ENCODE measurements around the gene CSNK2A2.
A peak's percentile ranks its signal among the peaks of the same experiment; 100 is the strongest.

The CSNK2A2 gene

DNA sequence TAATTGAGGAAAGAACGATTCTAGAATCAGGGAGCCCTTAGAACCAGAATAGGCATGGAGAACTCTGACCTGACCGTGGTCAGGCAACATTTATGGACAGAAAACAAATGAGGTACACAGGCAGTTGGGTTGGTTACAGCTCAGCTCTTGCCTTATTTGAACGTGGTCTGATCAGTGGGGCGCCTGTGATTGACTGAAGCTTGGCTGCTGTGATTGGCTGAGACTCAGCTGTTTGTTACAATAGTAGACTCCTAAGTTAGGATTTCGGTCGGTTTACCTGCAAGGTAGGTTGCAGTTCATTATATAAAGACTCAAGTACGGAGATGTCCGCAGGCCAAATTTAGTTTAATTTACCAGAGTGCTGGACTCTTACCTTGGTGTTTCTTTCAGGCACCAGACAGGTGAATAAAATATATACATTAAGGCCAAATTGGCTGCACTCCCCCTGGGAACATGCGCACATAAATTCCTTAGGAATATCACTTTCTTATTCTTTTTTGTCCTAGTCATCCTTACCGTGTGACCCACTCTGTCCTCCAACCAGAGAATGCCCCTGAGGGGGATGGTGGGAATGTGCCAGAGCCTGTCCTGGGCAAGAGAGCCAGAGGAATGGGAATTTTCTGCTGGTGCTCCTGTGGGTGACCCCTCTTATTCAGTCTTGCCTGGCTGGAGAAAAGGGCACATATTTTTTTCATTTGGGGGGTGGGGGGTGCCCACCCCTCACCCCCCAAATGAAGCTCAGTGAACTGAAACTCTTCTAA lies 7.5 kb upstream of the CSNK2A2 start:
- H3K9me3 ChIP-seq (ENCODE audit: low read depth, low read length), result no peaks in the 10 kb centered on the region
- no peaks in the 10 kb centered on the region for H3K36me3 ChIP-seq (ENCODE audit: insufficient read depth, low read length)
- no peak for TF ChIP-seq EZH2 (IDR thresholded peaks at IDR 0.05)
- no peak for TF ChIP-seq FOXP2 (optimal IDR thresholded peaks at IDR 0.05; ENCODE audit: control extremely low read depth, extremely low read length, insufficient read depth)
- no peak for TF ChIP-seq POLR2AphosphoS5 (IDR thresholded peaks at IDR 0.05; ENCODE audit: borderline replicate concordance, low read depth, low read length)
- H3K4me3 ChIP-seq, result no peak overlapping the region
- DNase-seq (ENCODE audit: low read depth, low spot score), result no peak
- no peak overlapping the region for H3K27ac ChIP-seq
- no peak overlapping the region for H3K9ac ChIP-seq (ENCODE audit: insufficient read length)

DNA sequence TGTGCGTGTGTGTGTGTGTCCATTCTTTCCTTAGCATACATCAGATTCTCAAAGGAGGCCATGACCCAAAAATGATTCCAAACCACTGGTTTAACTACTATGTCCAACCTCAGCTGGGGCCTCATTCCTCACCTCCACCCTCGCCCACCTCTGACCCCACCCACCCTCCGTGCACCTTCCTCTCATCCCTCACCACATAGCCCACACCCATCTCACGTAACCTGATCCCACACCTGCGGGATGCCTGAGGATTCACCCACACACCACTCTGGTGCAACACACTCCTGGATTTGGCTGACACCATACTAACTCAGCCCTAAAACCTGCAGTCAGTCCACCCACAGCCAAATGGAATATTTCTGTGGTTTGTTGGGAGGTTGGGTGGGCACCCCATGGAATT lies 3.3 kb upstream of the CSNK2A2 start:
- H3K36me3 ChIP-seq (ENCODE audit: insufficient read depth, low read length), result 0 out of 2 replicates have a peak, but pooled peaks cover 1% of the 10 kb centered on the region
- TF ChIP-seq FOXP2 (optimal IDR thresholded peaks at IDR 0.05; ENCODE audit: control extremely low read depth, extremely low read length, insufficient read depth), result no peak
- TF ChIP-seq POLR2AphosphoS5 (IDR thresholded peaks at IDR 0.05; ENCODE audit: borderline replicate concordance, low read depth, low read length), result no peak
- no peak for TF ChIP-seq EZH2 (IDR thresholded peaks at IDR 0.05)
- H3K27ac ChIP-seq, result no peak overlapping the region

DNA sequence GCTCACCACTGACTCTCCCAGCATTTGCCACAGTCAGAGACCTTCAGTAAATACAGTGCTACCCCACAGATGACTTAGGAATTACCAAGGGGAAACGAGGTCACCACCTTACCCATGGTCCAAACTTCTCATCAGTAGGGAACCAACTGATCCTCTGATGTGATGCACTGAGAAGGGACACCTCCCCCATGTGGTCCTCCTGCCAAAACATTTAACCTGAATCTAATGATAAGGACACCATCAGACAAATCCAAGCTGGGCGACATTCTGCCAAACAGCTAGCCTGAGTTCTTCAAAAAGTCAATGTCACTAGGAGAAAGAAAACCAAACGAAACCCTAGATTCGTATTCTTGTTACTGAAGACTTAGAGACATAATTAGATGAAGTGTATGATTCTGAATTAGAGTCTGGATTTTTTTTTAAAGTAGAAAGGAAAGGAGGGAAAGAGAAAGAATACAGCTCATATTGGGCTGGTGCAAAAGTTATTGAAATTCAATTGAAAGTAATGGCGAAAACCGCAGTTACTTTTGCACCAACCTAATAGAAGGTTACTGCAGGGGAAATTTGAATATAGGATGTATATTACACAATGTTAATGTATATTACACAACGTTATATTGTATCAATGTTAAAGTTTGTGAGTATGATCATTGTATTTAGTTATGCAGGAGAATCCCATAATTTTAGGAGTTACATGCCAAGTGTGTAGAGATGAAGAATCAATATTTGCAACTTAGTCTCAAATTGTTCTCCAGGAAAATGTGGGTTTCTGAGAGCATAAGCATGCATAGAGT lies 2.3 kb upstream of the CSNK2A2 start:
- peaks cover 11% of the 10 kb centered on the region for H3K36me3 ChIP-seq (ENCODE audit: insufficient read depth, low read length)
- H3K9me3 ChIP-seq (ENCODE audit: low read depth, low read length), result no peaks in the 10 kb centered on the region
- no peak overlapping the region for H3K27ac ChIP-seq
- no peak overlapping the region for H3K9ac ChIP-seq (ENCODE audit: insufficient read length)
- TF ChIP-seq FOXP2 (optimal IDR thresholded peaks at IDR 0.05; ENCODE audit: control extremely low read depth, extremely low read length, insufficient read depth) (no peak), EZH2 (IDR thresholded peaks at IDR 0.05) (no peak), POLR2AphosphoS5 (IDR thresholded peaks at IDR 0.05; ENCODE audit: borderline replicate concordance, low read depth, low read length) (no peak)
- no peak overlapping the region for H3K4me3 ChIP-seq
- DNase-seq (ENCODE audit: low read depth, low spot score), result no peak

More for the DNA sequence above, 3.3 kb upstream of the CSNK2A2 start:
- no peaks in the 10 kb centered on the region for H3K9me3 ChIP-seq (ENCODE audit: low read depth, low read length)
- no peak overlapping the region for H3K9ac ChIP-seq (ENCODE audit: insufficient read length)
- H3K4me3 ChIP-seq, result no peak overlapping the region
- DNase-seq (ENCODE audit: low read depth, low spot score), result no peak

DNA sequence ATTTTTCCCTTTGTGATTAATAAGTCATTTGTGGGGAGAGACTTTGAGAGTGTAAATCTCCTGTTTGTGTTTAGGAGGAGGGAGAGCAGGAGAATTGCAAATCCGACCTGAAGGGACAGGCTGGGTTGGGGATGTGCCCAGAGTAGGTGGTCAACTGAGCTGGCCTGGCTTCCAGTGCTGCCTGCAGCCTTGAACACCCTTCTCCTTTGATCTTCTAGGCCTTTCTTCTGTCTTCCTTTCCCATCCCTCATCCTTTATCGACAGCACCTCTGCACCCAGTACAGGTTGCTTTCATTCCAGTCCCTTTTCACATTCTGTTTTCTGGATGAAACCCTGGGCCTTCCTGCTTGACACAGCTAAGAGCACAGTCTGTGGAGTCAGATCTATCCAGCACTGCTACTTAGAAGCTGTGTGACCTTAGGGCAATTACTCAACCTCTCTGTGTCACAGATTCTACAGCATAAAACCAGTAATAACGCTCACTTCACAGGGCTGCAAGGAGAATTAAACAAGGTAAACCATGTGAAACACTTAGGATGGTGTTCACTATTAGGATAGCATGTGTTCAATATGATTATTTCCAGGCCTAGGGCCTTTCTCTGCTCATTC lies 1.0 kb upstream of the CSNK2A2 start:
- no peak for DNase-seq (ENCODE audit: low read depth, low spot score)
- Histone ChIP-seq H3K27ac (no peak overlapping the region), H3K9ac (ENCODE audit: insufficient read length) (no peak overlapping the region), H3K4me3 (no peak overlapping the region; the same call in 1 of the 2 replicates), H3K9me3 (ENCODE audit: low read depth, low read length) (no peaks in the 10 kb centered on the region), H3K36me3 (ENCODE audit: insufficient read depth, low read length) (peaks cover 22% of the 10 kb centered on the region)
- no peak for TF ChIP-seq POLR2AphosphoS5 (IDR thresholded peaks at IDR 0.05; ENCODE audit: borderline replicate concordance, low read depth, low read length)
- TF ChIP-seq EZH2 (IDR thresholded peaks at IDR 0.05), result no peak
- TF ChIP-seq FOXP2 (optimal IDR thresholded peaks at IDR 0.05; ENCODE audit: control extremely low read depth, extremely low read length, insufficient read depth), result no peak

DNA sequence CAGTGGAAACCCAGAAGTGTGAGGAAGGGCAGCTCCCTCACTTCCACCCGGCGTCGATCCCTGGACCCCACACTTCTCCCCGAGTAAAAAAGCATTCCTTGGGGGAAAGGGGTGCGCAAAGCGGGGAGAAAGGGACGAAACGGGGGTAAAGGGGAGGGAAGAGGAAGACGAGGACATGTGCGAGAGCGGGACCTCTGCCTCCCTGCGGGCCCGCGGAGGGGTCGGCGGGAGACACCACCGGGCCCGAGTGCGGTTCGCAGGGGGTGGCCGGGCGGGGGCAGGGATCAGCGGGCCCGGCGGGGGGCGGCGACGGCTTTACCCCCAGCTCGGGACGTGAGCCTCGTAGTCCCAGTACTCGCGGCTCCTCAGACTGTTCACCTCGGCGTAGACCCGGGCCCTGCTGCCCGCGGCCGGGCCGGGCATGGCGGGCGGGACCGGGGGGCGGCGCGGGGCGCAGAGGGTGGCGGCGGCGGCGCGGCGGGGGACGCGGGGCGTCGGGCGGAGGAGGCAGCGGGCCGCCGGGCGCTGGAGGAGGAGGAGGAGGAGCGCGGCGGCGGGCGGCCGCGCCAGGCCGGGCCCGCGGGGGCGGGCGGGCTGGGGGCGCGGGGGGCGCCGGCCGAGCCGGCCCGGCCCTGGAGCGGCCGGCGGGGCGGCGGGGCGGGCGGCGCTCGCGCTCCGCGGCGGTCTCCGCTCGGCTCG lies 443 bp downstream of the CSNK2A2 start:
- Histone ChIP-seq H3K4me3 (peak overlapping the region; percentile 73), H3K9me3 (ENCODE audit: low read depth, low read length) (no peaks in the 10 kb centered on the region), H3K9ac (ENCODE audit: insufficient read length) (peak overlapping the region; percentile 81), H3K36me3 (ENCODE audit: insufficient read depth, low read length) (peaks cover 36% of the 10 kb centered on the region), H3K27ac (no peak overlapping the region)
- no peak for DNase-seq (ENCODE audit: low read depth, low spot score)
- no peak for TF ChIP-seq FOXP2 (optimal IDR thresholded peaks at IDR 0.05; ENCODE audit: control extremely low read depth, extremely low read length, insufficient read depth)
- no peak for TF ChIP-seq EZH2 (IDR thresholded peaks at IDR 0.05)
- no peak for TF ChIP-seq POLR2AphosphoS5 (IDR thresholded peaks at IDR 0.05; ENCODE audit: borderline replicate concordance, low read depth, low read length)

DNA sequence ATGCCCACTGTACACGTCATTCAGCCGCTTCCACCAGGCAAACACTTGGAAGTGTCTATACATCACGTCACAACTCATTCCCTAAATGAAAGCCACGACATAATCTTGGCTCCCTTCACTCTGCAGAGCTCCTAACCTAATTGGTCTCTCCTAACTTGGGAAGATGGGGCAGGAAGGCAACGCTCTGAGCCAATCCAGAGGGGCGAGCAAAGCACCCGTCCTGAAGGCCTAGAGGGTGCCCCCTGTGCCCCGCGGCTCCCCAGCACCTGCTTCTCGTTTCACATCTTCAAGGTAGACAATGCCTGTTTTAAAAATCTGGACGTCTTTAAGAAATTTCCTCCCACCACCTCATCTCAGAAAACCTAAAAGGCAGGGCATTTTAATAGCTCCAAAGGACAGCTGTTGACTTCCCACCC lies 1.0 kb downstream of the CSNK2A2 start:
- no peak for DNase-seq (ENCODE audit: low read depth, low spot score)
- peak overlapping the region; percentile 73 for H3K4me3 ChIP-seq
- peak overlapping the region; percentile 81 for H3K9ac ChIP-seq (ENCODE audit: insufficient read length)
- peaks cover 42% of the 10 kb centered on the region for H3K36me3 ChIP-seq (ENCODE audit: insufficient read depth, low read length)
- H3K27ac ChIP-seq, result no peak overlapping the region
- TF ChIP-seq POLR2AphosphoS5 (IDR thresholded peaks at IDR 0.05; ENCODE audit: borderline replicate concordance, low read depth, low read length) (no peak), FOXP2 (optimal IDR thresholded peaks at IDR 0.05; ENCODE audit: control extremely low read depth, extremely low read length, insufficient read depth) (no peak), EZH2 (IDR thresholded peaks at IDR 0.05) (no peak)
- H3K9me3 ChIP-seq (ENCODE audit: low read depth, low read length), result no peaks in the 10 kb centered on the region

DNA sequence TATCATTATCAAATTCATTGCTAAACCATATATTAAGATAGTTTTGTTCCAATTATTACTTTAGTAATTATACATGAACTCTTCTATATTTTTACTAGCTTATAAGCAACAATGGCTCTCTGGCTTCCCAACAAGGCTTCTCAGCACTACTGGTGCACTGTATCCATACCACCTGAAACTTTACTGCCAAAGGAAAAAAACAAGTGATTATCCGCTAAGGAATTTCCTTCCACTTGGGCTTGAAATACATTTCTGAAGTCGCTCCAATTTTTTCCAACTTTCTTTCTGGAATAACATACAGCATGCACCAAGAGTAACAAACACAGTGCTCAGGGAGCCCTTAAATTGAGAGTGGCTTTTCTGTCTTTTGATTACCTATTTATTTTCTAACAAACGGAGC lies 2.1 kb downstream of the CSNK2A2 start:
- Histone ChIP-seq H3K36me3 (ENCODE audit: insufficient read depth, low read length) (peaks cover 49% of the 10 kb centered on the region), H3K27ac (no peak overlapping the region), H3K9ac (ENCODE audit: insufficient read length) (no peak overlapping the region), H3K9me3 (ENCODE audit: low read depth, low read length) (no peaks in the 10 kb centered on the region), H3K4me3 (no peak overlapping the region)
- DNase-seq (ENCODE audit: low read depth, low spot score), result no peak
- TF ChIP-seq FOXP2 (optimal IDR thresholded peaks at IDR 0.05; ENCODE audit: control extremely low read depth, extremely low read length, insufficient read depth), result no peak
- TF ChIP-seq EZH2 (IDR thresholded peaks at IDR 0.05), result no peak
- TF ChIP-seq POLR2AphosphoS5 (IDR thresholded peaks at IDR 0.05; ENCODE audit: borderline replicate concordance, low read depth, low read length), result no peak
